Esophagus muscularis mucosa (tissue), 4 donors: Measurements from ENCODE around the gene VILL. TPM values are rescaled to one million over a fixed set of nuclear protein-coding genes. Genes with fewer than 3 reads are reported as not detected.
"Not testable (repeated sequence)": the region's sequence is repeated elsewhere in the genome, so short reads cannot be mapped to it uniquely, and the experiment has no call there.

Source experiments
- DNase-seq: peaks from one replicate; pipeline ENCODE4 v3.0.0-alpha.2; 2017; ENCODE audit errors: extremely low spot score
- H3K27ac ChIP-seq, 4 donors: fragments of 200-600 bp; sonication (generic); replicated peaks in 1 of 4; 1 replicate in 3 of 4; 2 replicates in 1 of 4; pipeline ENCODE4 v1.5.1; 2016 to 2019; ENCODE audit warnings: mild to moderate bottlenecking in 1 of 4
- H3K27me3 ChIP-seq, 4 donors: fragments of 200-600 bp; sonication (generic); one replicate each; pipeline versions ENCODE4 v1.5.1 to v1.6.0; 2016 to 2019
- H3K36me3 ChIP-seq, 4 donors: fragments of 200-600 bp; sonication (generic); one replicate each; pipeline ENCODE4 v1.5.1; 2016 to 2019
- H3K4me1 ChIP-seq, 4 donors: fragments of 200-600 bp; sonication (generic); one replicate each; pipeline ENCODE4 v1.5.1; 2016 to 2019
- H3K4me3 ChIP-seq, 4 donors: fragments of 200-600 bp; sonication (generic); 1 replicate in 2 of 4; 2 replicates in 2 of 4; pipeline ENCODE4 v1.5.1; 2016 to 2019; ENCODE audit warnings: mild to moderate bottlenecking in 4 of 4, moderate library complexity in 1 of 4
- H3K9me3 ChIP-seq, 4 donors: fragments of 200-600 bp; sonication (generic); 1 replicate in 3 of 4; 2 replicates in 1 of 4; pipeline ENCODE4 v1.5.1; 2016 to 2019
- EP300 ChIP-seq: sonication (generic); formaldehyde crosslinking; IDR thresholded peaks from one replicate; pipeline ENCODE4 v1.6.1; 2017; ENCODE audit warnings: antibody characterized with exemption
- POLR2A ChIP-seq: fragments of 450-650 bp; IDR thresholded peaks from one replicate; pipeline ENCODE4 v1.6.1; 2017; ENCODE audit warnings: antibody characterized with exemption, moderate library complexity, mild to moderate bottlenecking, low read depth
- POLR2AphosphoS5 ChIP-seq, 2 donors: sonication (generic); formaldehyde crosslinking; IDR thresholded peaks; one replicate each; pipeline ENCODE4 v1.6.1; 2017; ENCODE audit warnings: antibody characterized with exemption in 2 of 2
- WGBS: methylation state at CpG from one replicate; pipeline ENCODE4 v1.1.5; 2018; 5-methylcytosine and 5-hydroxymethylcytosine counted together
- intact Hi-C: fragments of 100-400 bp; cut with DNase I; formaldehyde crosslinking; loops from one replicate; pipeline ENCODE4 v1.15.1; 2023
- total RNA-seq, 4 donors: library from RNA; depleted of rRNA; stranded (reverse); fragments of >200 nt; gene quantifications; one replicate each; pipeline versions ENCODE4 v1.1.0 to v1.2.1, GENCODE V29; 2016
- TF ChIP-seq, protein P1 (sequence below), 3 experiments: fragments of 200-600 bp in 2 of 3; fragments of 450-650 bp in 1 of 3; sonication (generic) in 2 of 3; IDR thresholded peaks; one replicate each; pipeline ENCODE4 v1.5.1; 2017 to 2019; ENCODE audit warnings: antibody characterized with exemption in 3 of 3, mild to moderate bottlenecking in 2 of 3, moderate library complexity in 1 of 3

VILL gene
- total RNA-seq, 4 donors from 2014 or later = 3.2 to 5.1 (median 4.4) TPM

DNA sequence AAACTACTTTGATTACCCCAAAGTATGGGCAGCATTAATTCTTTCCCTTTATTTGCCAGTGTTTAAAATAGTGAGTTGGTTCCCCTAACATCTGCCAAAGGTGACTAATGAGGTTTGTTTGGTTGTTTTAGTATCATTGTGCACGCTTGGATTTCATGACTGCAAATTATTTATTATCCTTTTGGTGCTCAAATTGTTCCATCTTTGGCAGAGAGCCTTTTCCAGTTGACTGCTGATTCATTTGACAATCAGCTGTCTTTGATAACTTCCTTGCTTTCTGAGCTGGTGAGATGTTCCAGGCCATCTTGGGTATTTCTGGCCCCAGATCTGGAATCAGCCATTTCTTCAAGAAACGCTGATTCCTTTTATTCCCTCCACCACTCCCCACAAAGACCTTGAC, 57.3 kb downstream of the VILL start:
- Histone ChIP-seq H3K27ac (no peak overlapping the region), H3K4me1 (no peaks in the 10 kb centered on the region), H3K9me3 (no peaks in the 10 kb centered on the region), H3K27me3 (peaks cover 0 to 7% (median 0%) of the 10 kb centered on the region in 4 donors), H3K4me3 (no peak overlapping the region), H3K36me3 (no peaks in the 10 kb centered on the region)
- DNase-seq = no peak
- no peak for TF ChIP-seq POLR2A
- TF ChIP-seq EP300 = no peak
- TF ChIP-seq, protein P1, sequence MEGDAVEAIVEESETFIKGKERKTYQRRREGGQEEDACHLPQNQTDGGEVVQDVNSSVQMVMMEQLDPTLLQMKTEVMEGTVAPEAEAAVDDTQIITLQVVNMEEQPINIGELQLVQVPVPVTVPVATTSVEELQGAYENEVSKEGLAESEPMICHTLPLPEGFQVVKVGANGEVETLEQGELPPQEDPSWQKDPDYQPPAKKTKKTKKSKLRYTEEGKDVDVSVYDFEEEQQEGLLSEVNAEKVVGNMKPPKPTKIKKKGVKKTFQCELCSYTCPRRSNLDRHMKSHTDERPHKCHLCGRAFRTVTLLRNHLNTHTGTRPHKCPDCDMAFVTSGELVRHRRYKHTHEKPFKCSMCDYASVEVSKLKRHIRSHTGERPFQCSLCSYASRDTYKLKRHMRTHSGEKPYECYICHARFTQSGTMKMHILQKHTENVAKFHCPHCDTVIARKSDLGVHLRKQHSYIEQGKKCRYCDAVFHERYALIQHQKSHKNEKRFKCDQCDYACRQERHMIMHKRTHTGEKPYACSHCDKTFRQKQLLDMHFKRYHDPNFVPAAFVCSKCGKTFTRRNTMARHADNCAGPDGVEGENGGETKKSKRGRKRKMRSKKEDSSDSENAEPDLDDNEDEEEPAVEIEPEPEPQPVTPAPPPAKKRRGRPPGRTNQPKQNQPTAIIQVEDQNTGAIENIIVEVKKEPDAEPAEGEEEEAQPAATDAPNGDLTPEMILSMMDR (IDR thresholded peaks at IDR 0.05) = no peak
- no peak for TF ChIP-seq POLR2AphosphoS5 (IDR thresholded peaks at IDR 0.05)
- WGBS = 82% methylated on average over 2 of the region's 2 CpGs
- intact Hi-C loops = no loop called here

DNA sequence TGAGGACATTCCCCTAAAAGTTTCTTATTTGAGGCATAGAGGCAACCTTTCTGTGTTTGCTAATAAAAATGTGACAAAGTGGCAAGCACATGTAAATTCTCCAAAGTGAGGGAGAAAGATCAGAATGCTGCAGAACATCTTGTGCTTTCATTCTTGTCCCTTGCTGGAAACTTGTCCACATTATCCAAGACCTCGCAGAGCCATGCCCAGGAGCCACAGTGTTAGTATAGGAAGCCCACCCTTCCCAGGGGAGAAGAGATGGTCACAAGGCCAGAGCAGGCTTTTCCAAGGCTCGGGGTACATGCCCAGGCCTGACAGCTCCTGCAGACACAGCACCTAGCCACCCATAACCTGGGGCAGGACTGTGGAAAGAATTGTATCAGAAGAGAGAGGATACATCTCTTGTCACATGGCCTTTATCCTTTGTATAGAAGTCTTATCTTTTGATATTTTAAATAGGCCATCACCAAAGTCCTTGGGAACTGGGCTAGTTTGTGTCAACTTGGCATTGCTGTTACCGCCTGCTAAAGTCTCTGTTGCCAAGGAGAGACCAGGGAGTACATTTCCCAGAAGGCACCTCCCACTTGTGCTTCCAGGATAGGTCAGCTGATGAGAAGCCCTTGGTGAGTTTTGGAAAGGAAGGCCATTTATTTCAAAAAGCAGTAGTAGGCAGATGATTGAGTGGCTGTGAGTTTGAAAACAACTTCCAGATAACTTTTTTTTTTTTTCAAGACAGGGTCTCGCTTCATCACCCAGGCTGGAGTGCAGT, 59.0 kb downstream of the VILL start:
- H3K9me3 ChIP-seq = no peaks in the 10 kb centered on the region
- WGBS = 82% methylated on average over 4 of the region's 4 CpGs
- TF ChIP-seq EP300 = no peak
- TF ChIP-seq, protein P1 (IDR thresholded peaks at IDR 0.05) = no peak
- TF ChIP-seq POLR2A = no peak
- no peak for TF ChIP-seq POLR2AphosphoS5 (IDR thresholded peaks at IDR 0.05)
- DNase-seq = peak; percentile 90
- H3K4me1 ChIP-seq = no peaks in the 10 kb centered on the region
- no peak overlapping the region for H3K27ac ChIP-seq
- H3K36me3 ChIP-seq = no peaks in the 10 kb centered on the region
- peaks cover 0 to 7% (median 0%) of the 10 kb centered on the region in 4 donors for H3K27me3 ChIP-seq
- no peak overlapping the region for H3K4me3 ChIP-seq
- intact Hi-C loops = no loop called here

DNA sequence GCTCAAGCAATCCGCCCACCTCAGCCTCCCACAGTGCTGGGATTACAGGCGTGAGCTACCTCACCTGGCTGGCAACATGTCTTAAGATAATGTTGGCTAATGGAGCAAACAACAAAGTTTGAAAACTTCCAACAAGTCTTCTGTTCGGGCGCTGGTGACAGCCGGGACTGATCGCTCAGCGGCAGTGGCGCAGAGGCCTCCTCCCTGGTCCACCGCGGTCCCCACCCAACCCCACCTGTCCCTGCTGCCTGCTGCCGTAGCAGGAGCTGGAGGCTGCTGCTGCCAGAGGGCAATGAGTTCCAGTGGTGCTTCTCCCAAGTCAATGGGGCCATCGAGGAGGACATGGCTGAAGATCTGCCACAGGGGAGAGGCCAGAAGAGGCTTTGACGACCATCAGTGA, 60.5 kb downstream of the VILL start:
- intact Hi-C loops = no loop called here
- H3K4me3 ChIP-seq = no peak overlapping the region
- no peaks in the 10 kb centered on the region for H3K4me1 ChIP-seq
- DNase-seq = no peak
- H3K36me3 ChIP-seq = no peaks in the 10 kb centered on the region
- TF ChIP-seq POLR2AphosphoS5 (IDR thresholded peaks at IDR 0.05) (no peak), EP300 (no peak), POLR2A (no peak)
- TF ChIP-seq, protein P1 (IDR thresholded peaks at IDR 0.05) = no peak
- WGBS = 89% methylated on average over 13 of the region's 13 CpGs
- no peak overlapping the region for H3K27ac ChIP-seq
- peaks cover 0 to 7% (median 0%) of the 10 kb centered on the region in 4 donors for H3K27me3 ChIP-seq
- H3K9me3 ChIP-seq = no peaks in the 10 kb centered on the region

DNA sequence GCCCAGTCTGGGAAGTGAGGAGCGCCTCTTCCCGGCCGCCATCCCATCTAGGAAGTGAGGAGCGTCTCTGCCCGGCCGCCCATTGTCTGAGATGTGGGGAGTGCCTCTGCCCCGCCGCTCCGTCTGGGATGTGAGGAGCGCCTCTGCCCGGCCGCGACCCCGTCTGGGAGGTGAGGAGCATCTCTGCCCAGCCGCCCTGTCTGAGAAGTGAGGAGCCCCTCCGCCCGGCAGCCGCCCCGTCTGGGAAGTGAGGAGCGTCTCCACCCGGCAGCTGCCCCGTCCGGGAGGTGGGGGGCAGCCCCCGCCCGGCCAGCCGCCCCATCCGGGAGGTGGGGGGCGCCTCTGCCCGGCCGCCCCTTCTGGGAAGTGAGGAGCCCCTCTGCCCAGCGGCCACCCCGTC, 62.7 kb downstream of the VILL start:
- 97% methylated on average over 13 of the region's 32 CpGs for WGBS
- intact Hi-C loops, DNase-seq, H3K4me1 ChIP-seq, H3K9me3 ChIP-seq, H3K36me3 ChIP-seq, H3K4me3 ChIP-seq, H3K27ac ChIP-seq, H3K27me3 ChIP-seq: not testable (repeated sequence)

DNA sequence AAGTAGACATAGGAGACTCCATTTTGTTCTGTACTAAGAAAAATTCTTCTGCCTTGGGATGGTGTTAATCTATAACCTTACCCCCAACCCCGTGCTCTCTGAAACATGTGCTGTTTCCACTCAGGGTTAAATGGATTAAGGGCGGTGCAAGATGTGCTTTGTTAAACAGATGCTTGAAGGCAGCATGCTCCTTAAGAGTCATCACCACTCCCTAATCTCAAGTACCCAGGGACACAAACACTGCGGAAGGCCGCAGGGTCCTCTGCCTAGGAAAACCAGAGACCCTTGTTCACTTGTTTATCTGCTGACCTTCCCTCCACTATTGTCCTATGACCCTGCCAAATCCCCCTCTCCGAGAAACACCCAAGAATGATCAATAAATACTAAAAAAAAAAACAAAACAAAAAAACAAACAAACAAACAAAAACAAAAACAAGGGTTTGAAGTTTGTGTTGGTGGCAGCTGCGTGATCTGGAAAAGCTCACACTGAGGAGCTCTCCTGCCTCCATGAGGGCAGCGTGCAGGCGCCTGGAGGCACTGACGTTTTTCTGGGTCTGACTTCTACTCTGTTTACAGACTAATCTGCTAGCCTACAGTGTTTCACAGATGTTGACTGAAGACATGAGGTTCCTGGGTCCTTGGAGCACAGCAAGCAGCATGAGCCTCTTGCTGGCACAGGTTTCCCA, 63.4 kb downstream of the VILL start:
- H3K9me3 ChIP-seq, DNase-seq, H3K27ac ChIP-seq, H3K4me1 ChIP-seq, H3K27me3 ChIP-seq, intact Hi-C loops, H3K4me3 ChIP-seq, H3K36me3 ChIP-seq: not testable (repeated sequence)
- WGBS = 89% methylated on average over 7 of the region's 9 CpGs
